ENCODE results near the gene MGST3. TPM values are rescaled to one million over a fixed set of nuclear protein-coding genes. Genes with fewer than 3 reads are reported as not detected.

The MGST3 gene
- total RNA-seq, 1 experiment from 2014 or later, result 87.7 TPM

DNA sequence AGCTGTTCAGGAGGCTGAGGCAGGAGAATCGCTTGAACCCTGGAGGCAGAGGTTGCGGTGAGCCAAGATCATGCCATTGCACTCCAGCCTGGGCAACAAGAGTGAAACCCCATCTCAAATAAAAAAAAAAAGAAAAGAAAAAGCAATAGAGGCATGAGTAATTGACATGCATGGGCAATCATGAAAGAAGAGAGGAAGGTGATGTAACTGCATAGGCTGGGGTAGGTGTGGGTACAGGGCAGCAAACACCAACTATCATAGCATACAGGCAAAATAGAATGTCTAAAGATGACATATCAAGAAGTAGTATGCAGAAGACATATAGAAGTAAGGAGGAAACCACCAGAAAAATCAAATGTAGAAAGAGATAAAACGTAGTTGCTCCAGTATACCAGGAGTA lies 19.0 kb upstream of the MGST3 start:
- Histone ChIP-seq H3K27ac (ENCODE audit: insufficient read length, low read depth, low read length) (no peak overlapping the region), H3K4ac (ENCODE audit: low read depth, low read length) (no peak overlapping the region), H3K4me1 (ENCODE audit: insufficient read depth, low read length) (peaks cover 5% of the 10 kb centered on the region; the same call in 1 of the 2 replicates), H3T11ph (ENCODE audit: low read length) (no peak overlapping the region), H3K4me2 (ENCODE audit: insufficient read depth, insufficient read length, low read length) (no peak overlapping the region), H3K23me2 (ENCODE audit: insufficient read length, low read depth, low read length, poor library complexity, severe bottlenecking) (no peaks in the 10 kb centered on the region), H4K91ac (ENCODE audit: insufficient read length, low read depth, low read length) (no peak overlapping the region), H2BK20ac (ENCODE audit: low read depth, low read length, poor library complexity, severe bottlenecking) (no peak overlapping the region), H3K14ac (ENCODE audit: insufficient read depth, low read length) (no peak overlapping the region), H3K56ac (ENCODE audit: insufficient read length, low read depth, low read length) (no peak overlapping the region), H2AK5ac (ENCODE audit: insufficient read length, low read length) (no peak overlapping the region), H4K5ac (ENCODE audit: insufficient read length, low read depth, low read length) (no peak overlapping the region), H2AFZ (ENCODE audit: low read length) (no peak overlapping the region), H3K27me3 (ENCODE audit: insufficient read depth, low read length) (no peaks in the 10 kb centered on the region), H3K79me1 (ENCODE audit: insufficient read depth, low read depth, low read length, poor library complexity, severe bottlenecking) (no peaks in the 10 kb centered on the region), H2BK12ac (ENCODE audit: insufficient read length, low read depth, low read length) (no peak overlapping the region), H2BK15ac (ENCODE audit: low read depth, low read length) (no peak overlapping the region), H3K18ac (ENCODE audit: insufficient read length, low read depth, low read length) (no peak overlapping the region), H4K20me1 (ENCODE audit: control insufficient read depth, insufficient read depth, insufficient read length) (no peaks in the 10 kb centered on the region), H3K79me2 (ENCODE audit: insufficient read depth, low read length) (no peaks in the 10 kb centered on the region), H4K8ac (replicated peaks; ENCODE audit: insufficient read length, low read depth, low read length) (no peak overlapping the region), H3K9ac (ENCODE audit: extremely low read depth, insufficient read length, low read length) (no peak overlapping the region), H3K23ac (ENCODE audit: insufficient read length, low read depth, low read length) (no peak overlapping the region), H2BK5ac (ENCODE audit: insufficient read length, low read length) (no peak overlapping the region), H3K9me3 (ENCODE audit: control insufficient read depth, low read depth, low read length) (no peaks in the 10 kb centered on the region), H2BK120ac (ENCODE audit: low read depth, low read length, poor library complexity, severe bottlenecking) (no peak overlapping the region)
- H3K27me3 Mint-ChIP-seq (ENCODE audit: low read depth), result no peaks in the 10 kb centered on the region; the same call in none of the 2 replicates
- no peak overlapping the region for H3K27ac Mint-ChIP-seq
- H3K36me3 Mint-ChIP-seq (ENCODE audit: insufficient read depth in 1 of 3, low read depth in 3 of 3), result peaks cover 0 to 8% (median 0%) of the 10 kb centered on the region in 3 experiments; a peak in 2 of 7 replicates
- WGBS (ENCODE audit: extremely low coverage, insufficient read length, low lambda C conversion rate), result no CpG with 5 or more reads among the region's 3 CpGs
- peaks cover 5 to 9% of the 10 kb centered on the region in 2 experiments for H3K9me3 Mint-ChIP-seq
- no peak overlapping the region for H3K4me3 Mint-ChIP-seq
- DNase-seq, result no peak
- H3K4me1 Mint-ChIP-seq, result peaks cover 13 to 14% of the 10 kb centered on the region in 2 experiments
- TF ChIP-seq, protein P1, sequence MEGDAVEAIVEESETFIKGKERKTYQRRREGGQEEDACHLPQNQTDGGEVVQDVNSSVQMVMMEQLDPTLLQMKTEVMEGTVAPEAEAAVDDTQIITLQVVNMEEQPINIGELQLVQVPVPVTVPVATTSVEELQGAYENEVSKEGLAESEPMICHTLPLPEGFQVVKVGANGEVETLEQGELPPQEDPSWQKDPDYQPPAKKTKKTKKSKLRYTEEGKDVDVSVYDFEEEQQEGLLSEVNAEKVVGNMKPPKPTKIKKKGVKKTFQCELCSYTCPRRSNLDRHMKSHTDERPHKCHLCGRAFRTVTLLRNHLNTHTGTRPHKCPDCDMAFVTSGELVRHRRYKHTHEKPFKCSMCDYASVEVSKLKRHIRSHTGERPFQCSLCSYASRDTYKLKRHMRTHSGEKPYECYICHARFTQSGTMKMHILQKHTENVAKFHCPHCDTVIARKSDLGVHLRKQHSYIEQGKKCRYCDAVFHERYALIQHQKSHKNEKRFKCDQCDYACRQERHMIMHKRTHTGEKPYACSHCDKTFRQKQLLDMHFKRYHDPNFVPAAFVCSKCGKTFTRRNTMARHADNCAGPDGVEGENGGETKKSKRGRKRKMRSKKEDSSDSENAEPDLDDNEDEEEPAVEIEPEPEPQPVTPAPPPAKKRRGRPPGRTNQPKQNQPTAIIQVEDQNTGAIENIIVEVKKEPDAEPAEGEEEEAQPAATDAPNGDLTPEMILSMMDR (conservative IDR thresholded peaks at IDR 0.05), result no peak

Data from H9 (cell line).